GM18526 (cell line): ENCODE results near the gene TTLL6.

Experiments used
- POLR2A ChIP-seq: IDR thresholded peaks from 3 replicates; pipeline ENCODE4 v1.6.1; 2011; ENCODE audit not compliant: insufficient read length; ENCODE audit errors: extremely low read depth

The TTLL6 gene

GRCh38 chr17:48816774-48817590 is at the start of gene TTLL6:
TTLL6 (minus strand) TSS chr17:48817229; CDS start chr17:48817072, 157 bp downstream.
- no peak for TF ChIP-seq POLR2A

GRCh38 chr17:48860456-48860855 is 43.4 kb upstream of the TTLL6 start:
- no peak for TF ChIP-seq POLR2A

DNA sequence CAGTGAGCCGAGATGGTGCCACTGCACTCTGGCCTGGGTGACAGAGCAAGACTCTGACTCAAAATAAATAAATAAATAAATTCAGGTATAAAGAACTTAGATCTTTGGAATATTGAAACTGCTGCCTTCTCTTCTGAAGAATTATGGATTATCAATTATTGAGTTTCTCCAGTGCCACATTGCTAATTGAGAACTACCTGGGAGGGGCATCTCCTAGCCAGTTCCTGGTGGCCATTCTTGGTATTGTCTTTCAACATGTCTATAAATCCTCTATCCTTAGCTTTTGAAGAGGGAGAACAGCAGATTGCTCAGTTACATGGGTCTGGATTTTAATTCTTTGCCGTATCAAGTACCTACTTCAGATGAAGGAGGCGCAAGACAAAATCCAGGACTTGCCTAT is 43.0 kb upstream of the TTLL6 start:
- TF ChIP-seq POLR2A, result no peak

- TF ChIP-seq POLR2A, result no peak
Measured at GRCh38 chr17:48856122-48856821, 39.2 kb upstream of the TTLL6 start.

GRCh38 chr17:48854774-48855476 is 37.9 kb upstream of the TTLL6 start:
- TF ChIP-seq POLR2A, result no peak

GRCh38 chr17:48850792-48851323 is 33.8 kb upstream of the TTLL6 start:
- TF ChIP-seq POLR2A, result no peak

DNA sequence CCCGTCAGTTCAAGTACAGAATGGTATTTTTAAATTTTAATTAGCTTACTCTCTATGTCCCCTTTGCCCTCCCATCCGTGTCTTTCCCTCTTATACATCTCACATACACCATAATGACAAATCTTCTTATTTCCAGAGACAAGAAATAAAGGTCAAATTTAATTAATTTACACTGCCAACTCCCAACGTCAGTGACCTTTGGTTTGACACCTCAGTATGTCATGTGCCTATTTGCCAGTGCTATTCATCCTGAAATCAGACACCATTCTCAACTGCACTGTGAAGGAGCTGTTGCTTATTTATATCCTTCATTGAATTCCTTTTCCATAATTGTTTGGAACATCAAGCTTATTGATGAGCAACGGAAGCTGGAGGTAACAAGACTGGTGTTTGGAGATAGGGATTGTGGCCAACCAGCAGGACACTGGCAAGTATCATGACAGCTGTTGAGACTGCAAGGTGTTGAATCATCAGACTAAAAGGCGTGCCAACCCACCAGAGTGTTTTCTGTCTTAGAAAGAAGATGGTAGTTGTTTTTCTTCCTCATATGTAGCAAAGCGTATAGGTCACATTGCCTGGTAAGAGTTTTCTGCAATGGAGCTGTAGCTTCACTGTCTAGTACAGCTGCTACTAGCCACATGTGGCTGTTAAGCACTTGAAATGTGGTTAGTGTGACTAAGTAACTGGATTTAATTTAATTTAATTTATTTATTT is 26.3 kb upstream of the TTLL6 start:
- TF ChIP-seq POLR2A, result no peak

DNA sequence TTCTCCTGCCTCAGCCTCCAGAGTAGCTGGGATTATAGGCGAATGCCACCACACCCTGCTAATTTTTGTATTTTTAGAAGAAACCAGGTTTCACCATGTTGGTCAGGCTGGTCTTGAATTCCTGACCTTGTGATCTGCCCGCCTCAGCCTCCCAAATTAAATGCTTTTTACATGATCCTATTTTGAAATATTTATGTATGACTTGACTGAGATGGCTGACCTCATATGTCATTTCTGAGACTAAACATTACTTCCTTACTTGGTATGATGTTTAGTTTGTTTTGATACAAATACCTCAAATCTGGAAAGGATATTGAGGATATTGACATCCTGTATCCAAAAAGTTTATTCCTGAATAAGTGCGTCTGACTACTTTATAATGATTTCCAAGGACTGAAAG is 25.7 kb upstream of the TTLL6 start:
- no peak for TF ChIP-seq POLR2A

- TF ChIP-seq POLR2A, result no peak
Measured at GRCh38 chr17:48841395-48841831, 24.4 kb upstream of the TTLL6 start.

- no peak for TF ChIP-seq POLR2A
Measured at GRCh38 chr17:48840441-48840840, 23.4 kb upstream of the TTLL6 start.

GRCh38 chr17:48835971-48836370 is 18.9 kb upstream of the TTLL6 start:
- TF ChIP-seq POLR2A, result no peak

GRCh38 chr17:48834973-48835372 is 17.9 kb upstream of the TTLL6 start:
- no peak for TF ChIP-seq POLR2A

DNA sequence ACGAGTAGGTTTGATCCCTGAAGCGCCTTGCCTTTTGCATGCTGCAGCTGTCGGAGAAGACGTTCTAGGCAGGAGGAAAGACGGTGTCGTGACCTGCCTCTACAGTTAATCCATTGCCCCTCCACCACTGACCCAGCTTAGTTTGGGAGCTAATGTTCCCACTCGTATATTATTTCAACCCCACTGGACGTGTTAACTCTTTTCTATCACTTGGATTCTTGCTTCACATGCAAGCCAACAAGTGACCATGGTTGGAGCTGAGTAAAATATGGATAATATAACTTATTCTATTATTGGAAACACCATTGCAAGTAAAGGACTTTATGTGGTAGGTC is 14.5 kb upstream of the TTLL6 start:
- TF ChIP-seq POLR2A, result no peak

- peak; percentile 72 for TF ChIP-seq POLR2A
Measured at GRCh38 chr17:48830840-48831548, 14.0 kb upstream of the TTLL6 start, which contains the start of gene CALCOCO2. CALCOCO2 (plus strand) TSS chr17:48831035; CDS start chr17:48841708, 10,673 bp downstream.
